HG03432 (cell line): ENCODE data around the gene TLR5.

ENCODE experiments used
- ATAC-seq: cut with Tn5 transposase; IDR thresholded peaks from one replicate; pipeline ENCODE4 v1.9.1; 2021; ENCODE audit warnings: mild to moderate bottlenecking, moderate library complexity; ENCODE audit not compliant: unreplicated experiment

TLR5 gene

GRCh38 chr1:223147873-223148272 is 4.8 kb upstream of the TLR5 start:
- ATAC-seq: no peak

DNA sequence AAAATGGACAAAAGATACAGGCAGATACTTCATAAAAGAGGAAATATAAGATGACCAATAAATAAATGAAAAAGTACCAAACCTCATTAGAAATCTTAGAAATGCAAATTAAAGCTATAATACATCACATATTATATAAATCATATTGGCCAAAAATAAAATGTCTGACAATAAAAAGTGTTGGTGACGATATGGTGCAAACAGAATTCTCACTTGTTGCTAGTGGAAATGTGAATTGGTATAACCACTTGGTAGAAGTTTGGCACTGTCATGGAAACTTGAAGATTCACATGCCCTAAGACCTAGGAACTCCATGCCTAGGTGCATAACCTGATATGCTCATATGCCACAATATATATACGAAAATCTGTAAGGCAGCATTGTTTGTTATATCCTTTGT is 4.4 kb upstream of the TLR5 start:
- no peak for ATAC-seq

- ATAC-seq: no peak
Observed at GRCh38 chr1:223146745-223147144, 3.7 kb upstream of the TLR5 start.

DNA sequence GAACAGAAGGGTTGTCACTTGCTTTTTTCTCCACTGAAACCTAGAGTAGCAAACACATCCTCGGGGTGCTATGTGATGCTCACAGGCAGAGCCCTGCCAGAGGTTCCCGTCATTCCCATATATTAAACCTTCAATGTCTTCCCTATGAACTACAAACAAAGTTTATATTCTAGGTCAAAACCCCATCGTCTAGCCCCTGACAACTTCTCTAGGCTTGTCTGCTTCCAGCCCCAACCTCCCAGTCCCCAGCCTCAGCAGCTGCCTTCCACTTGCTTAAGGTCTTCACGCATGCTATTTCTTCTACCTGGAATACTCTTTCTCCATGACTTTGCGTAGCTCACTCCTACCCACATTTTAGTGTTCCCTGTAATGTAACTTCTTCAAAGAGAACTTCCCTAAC is 1.9 kb upstream of the TLR5 start:
- ATAC-seq: no peak

DNA sequence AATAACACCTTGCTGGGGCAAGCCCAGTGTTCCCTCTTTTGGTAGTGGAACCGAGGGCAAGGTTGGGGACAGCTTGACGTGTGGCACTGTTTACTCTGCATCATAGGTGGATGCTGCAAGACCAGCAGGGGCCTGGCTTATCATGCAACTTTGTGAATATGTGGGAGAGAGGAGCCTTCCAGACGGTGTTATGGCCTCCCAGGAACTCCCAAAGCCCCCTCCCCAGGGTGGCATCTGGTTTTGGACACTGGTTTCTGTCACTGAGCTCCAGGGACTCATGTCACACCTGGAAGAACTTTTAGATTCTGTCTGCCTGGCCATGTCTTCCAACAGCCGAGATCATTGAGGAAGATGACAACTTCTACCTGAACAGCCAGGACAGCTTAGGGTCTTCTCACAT is 1.4 kb upstream of the TLR5 start:
- no peak for ATAC-seq

GRCh38 chr1:223143537-223144248 is 645 bp upstream of the TLR5 start:
- ATAC-seq: peak; percentile 42

DNA sequence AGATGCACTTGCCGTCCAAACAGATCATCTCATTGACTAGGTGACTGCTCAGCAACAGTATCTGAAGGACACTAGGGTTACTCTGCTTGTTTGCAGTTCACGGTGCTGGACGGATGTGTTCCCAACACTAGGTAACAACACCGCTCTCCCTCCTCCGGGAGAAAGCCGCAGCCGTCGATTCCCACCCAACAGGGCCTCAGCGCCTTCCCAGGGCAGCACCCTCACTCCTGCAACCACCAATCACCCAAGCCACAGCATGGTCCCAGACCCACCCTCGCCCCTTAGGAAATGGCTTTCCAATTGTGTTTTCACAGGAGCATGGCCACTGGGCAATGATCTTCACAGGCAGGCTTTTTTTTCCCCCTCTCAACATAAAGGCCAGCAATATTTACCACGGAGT is 779 bp downstream of the TLR5 start:
- no peak for ATAC-seq

DNA sequence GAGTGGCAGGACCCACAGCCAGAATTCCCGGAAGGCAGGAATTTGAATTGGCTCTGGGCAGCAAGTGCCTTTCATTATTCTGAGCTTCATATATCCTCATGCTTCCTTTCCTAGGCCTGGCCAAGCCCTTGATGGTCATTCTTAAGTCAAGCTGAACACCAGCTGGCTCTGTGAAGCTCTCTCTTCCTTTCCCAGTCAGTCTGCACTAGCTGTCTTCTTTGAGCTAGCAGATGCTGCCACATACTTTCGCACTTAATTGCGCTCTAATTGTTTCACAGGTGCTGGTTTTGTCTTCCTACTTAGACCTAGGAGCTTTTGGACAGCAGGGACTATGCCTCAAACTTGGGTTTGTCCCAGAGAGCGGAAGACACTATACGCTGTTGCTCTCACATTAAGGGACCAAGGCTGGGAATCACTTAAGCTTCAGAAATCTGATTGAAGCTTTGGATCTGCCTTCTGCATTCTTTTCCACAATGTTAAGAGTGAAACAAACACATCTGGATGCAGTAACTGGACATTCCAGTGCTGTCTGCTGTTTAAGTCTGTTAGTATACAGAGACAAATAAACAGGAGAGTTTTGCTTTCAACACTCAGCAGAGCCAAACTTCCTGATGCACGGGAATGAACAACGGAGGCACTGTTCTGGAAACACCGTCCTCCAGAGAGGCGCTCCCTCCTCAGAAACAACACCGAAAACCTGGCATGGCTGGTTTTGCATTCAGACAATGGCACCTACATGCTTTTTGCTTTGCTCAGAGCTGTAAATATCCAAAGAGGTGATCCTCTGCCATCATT is 2.2 kb downstream of the TLR5 start:
- ATAC-seq: no peak

DNA sequence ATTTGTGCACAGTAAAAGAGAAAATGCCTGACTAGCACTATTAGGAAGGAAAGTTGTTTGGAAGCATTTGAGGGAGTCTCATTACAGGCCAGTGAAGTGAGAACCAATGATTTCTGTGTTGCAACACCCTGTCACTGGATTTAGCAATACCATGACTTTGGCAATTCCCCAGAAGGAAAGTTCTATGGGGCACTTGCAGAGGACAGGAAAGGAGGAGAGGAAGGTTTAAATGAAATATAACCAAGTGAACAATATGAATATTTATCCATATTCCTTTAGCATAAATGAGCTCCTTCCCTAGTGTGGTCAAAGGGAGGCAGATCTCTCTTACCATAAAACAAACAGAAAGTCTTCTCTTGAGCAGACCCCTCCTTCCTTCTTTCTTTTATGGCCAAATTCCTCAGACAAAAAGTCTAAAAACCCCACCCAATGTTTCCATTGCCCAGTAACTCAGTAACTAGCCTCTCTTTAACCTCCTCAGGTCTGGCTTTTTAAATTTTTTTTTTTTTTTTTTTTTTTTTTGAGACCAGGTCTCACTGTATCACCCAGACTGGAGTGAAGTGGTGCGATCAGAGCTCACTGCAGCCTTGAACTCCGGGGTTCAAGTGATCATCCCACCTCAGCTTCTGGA is 5.5 kb downstream of the TLR5 start:
- ATAC-seq: no peak

DNA sequence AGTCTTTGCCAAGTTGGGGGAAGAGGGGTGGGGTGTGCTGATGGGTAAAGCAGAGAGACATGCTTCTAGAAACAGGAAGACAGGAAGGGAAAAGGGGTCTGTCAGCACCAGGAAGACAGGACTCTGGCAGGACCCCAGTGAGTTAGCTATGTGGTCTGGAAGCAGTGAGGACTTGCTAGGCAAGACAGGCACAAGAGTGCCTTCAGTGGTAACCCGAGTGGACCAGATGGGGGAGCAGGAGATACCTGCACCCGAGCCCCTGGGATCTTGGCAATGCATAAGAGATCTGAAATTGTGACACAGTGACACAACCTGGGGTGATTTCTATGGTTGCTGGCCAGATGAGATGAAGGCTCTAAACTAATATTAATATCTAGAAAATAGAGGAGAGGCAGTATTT is 7.0 kb downstream of the TLR5 start:
- no peak for ATAC-seq

DNA sequence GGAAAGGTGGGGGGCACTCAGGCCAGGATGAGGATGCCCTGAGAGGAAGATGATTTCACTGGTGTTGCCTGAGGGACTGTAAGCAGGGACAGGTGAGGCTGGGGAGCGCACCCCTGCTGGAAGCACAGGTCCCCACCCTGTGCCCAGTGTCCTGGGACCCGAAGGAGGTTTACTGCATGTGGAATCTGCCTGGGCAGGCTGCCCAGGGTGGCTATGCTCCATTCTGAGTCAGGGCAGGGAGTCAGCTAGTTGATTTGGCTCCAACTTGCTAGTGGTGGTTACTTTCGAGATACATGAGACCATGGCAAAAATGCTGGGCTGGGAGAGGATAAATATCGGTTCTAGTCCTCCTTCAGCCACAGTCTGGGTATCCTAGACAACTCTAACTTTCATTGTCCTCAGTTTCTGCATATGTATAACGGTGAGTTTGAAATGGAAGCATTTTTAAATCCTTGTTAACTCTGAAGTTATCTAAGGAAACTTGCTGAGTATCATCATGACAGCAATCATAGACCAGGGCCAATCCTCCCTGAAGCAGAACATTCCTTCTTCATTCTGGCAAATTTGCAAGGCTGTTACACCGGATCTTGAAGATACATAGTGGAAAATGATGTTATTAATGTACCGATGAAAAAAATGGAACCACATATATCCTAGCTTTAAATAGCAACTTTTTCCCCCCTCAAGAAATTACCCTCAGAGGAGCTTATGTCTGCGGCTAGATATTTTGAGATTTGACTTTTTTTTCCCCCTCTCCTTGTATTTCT is 7.7 kb downstream of the TLR5 start:
- no peak for ATAC-seq

GRCh38 chr1:223133824-223134435 is 9.1 kb downstream of the TLR5 start:
- peak; percentile 90 for ATAC-seq

- peak; percentile 20 for ATAC-seq
Observed at GRCh38 chr1:223133306-223133823, 9.7 kb downstream of the TLR5 start.

- peak; percentile 65 for ATAC-seq
Observed at GRCh38 chr1:223129229-223129901, 13.7 kb downstream of the TLR5 start.

DNA sequence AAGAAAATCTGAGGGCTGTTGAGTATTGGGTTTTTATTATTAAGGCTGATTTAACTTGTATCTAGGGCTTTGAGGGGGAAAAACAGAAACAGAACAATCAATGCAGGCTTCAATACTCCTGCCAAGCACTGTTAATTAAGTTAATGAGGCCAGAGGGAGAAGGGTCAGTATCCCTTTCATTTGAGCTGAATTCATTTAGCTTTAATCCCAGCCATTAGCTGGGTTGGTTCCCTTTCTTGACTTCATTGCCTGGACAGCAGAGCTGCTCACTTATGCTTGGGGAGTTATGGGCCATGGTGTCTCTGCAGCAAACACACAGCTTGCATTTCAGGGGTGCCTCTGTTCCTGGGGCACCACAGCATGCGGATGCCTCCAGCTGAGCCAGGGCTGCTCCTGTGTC is 16.3 kb downstream of the TLR5 start:
- no peak for ATAC-seq

GRCh38 chr1:223125766-223126165 is 17.3 kb downstream of the TLR5 start:
- no peak for ATAC-seq

DNA sequence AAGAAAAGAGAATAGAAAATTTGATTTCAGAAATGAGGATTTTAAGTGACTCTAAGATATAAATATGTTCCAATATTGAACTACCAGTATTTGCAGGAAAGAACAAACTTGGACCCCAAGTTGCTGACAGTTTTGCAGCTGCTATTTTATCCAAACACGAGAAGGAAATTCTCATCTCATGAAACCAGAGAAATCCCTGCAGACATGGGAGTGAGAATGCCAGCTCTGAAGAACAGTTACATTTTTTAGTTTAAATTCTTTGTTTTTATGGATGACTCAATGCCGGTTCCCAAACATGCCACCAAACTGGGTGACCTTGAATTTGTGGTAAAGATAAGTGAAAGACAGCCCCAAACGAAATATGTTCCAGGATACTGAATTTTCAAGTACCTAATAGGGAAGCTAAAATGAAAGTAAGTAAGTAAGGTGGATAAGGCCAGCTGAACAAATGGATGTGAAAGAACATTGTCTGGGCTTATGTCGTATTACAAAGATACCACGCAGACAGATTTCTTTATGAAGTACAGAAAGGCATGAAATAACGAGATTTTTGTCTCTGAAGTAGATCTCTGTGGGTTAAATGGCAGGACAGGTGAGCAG is 19.9 kb downstream of the TLR5 start:
- ATAC-seq: no peak

DNA sequence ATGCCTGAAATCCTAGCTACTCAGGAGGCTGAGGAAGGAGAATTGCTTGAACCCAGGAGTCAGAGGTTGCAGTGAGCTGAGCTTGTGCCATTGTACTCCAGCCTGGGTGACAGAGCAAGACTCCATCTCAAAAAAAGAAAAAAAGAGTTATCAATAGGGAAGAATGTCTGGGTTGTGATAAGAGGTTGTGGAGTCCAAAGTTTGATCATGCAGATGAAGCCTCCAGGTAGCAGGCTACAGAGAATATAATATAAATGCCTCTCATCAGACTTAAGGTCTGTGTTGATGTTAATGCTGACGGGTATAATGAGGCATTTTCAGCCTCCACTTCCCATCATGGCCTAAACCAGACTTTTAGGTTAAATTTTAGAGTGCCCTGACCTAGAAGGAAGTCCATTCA is 24.6 kb downstream of the TLR5 start:
- no peak for ATAC-seq

GRCh38 chr1:223116950-223117349 is 26.1 kb downstream of the TLR5 start:
- no peak for ATAC-seq

DNA sequence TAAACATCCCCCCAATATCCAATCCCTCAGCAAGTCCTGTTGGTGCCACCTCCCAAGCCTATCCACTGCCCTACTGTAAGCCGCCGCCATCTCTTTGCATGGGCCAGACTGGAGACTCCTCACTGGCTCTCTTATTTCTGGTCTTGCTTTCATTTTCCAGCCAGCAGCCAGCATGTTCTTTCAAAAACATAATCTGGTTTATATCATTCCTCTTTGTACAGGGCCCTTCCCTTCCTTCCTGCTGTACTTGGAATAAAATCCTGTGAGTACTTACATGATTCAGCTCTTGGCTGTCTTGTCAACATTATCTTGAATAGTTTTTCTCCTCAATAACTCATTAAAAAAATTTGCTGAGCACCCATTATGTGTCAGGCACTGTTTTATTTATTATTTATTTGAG is 28.2 kb downstream of the TLR5 start:
- ATAC-seq: no peak
